Stimulated activated naive CD8-positive, alpha-beta T cell treated with anti-CD3 and anti-CD28 coated beads, Interleukin-15, Interleukin-2, amounts not matched to agents 100 ng/mL and 50 ng/mL, for 24 hours (primary cell): Measurements from ENCODE around the gene CLTC.

Experiments
- H3K27ac Mint-ChIP-seq: one replicate; pipeline ENCODE4 v1.8.0; 2021; ENCODE audit warnings: mild to moderate bottlenecking, mixed read lengths
- H3K27me3 Mint-ChIP-seq: one replicate; pipeline ENCODE4 v1.8.0; 2021; ENCODE audit warnings: mixed read lengths
- H3K36me3 Mint-ChIP-seq: one replicate; pipeline ENCODE4 v1.8.0; 2021; ENCODE audit warnings: low read depth, mixed read lengths
- H3K4me1 Mint-ChIP-seq: one replicate; pipeline ENCODE4 v1.8.0; 2021; ENCODE audit warnings: low read depth, mixed read lengths
- H3K4me3 Mint-ChIP-seq: one replicate; pipeline ENCODE4 v1.8.0; 2021; ENCODE audit warnings: mild to moderate bottlenecking, mixed read lengths
- H3K9me3 Mint-ChIP-seq: one replicate; pipeline ENCODE4 v1.8.0; 2021; ENCODE audit warnings: mixed read lengths

Gene CLTC

DNA sequence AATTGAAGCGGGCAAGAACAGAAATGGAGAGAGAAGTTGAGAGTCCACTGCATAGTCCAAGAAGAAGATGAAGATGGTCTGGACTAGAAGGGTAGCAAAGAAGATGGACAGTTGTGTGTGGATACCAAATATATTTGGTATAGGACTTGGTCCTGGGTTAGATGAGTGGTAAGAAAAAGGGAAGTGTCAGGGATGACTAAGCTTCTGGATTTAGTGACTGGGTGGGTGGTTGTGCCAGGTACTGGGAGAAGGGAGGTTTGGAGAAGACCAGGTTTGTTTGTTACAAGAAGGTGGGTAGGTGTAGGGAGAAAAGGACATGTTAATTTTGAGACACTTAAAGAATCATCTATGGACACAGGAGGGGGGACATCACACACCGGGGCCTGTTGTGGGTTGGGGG lies 93.2 kb downstream of the CLTC start:
- Mint-ChIP-seq H3K27ac (peak overlapping the region; percentile 27), H3K9me3 (no peaks in the 10 kb centered on the region), H3K36me3 (peaks cover 12% of the 10 kb centered on the region), H3K27me3 (no peaks in the 10 kb centered on the region), H3K4me3 (no peak overlapping the region), H3K4me1 (peaks cover 59% of the 10 kb centered on the region)

GRCh38 chr17:59714255-59714654 lies 94.6 kb downstream of the CLTC start:
- Mint-ChIP-seq H3K4me3 (no peak overlapping the region), H3K36me3 (peaks cover 12% of the 10 kb centered on the region), H3K9me3 (no peaks in the 10 kb centered on the region), H3K4me1 (peaks cover 54% of the 10 kb centered on the region), H3K27ac (no peak overlapping the region), H3K27me3 (no peaks in the 10 kb centered on the region)

GRCh38 chr17:59716427-59716826 lies 96.7 kb downstream of the CLTC start:
- Mint-ChIP-seq H3K27me3 (no peaks in the 10 kb centered on the region), H3K9me3 (no peaks in the 10 kb centered on the region), H3K4me3 (no peak overlapping the region), H3K27ac (no peak overlapping the region), H3K4me1 (peaks cover 36% of the 10 kb centered on the region), H3K36me3 (peaks cover 10% of the 10 kb centered on the region)

GRCh38 chr17:59719526-59719925 lies 99.8 kb downstream of the CLTC start:
- H3K4me3 Mint-ChIP-seq: no peak overlapping the region
- H3K9me3 Mint-ChIP-seq: no peaks in the 10 kb centered on the region
- no peaks in the 10 kb centered on the region for H3K27me3 Mint-ChIP-seq
- H3K4me1 Mint-ChIP-seq: peaks cover 24% of the 10 kb centered on the region
- H3K36me3 Mint-ChIP-seq: peaks cover 10% of the 10 kb centered on the region
- no peak overlapping the region for H3K27ac Mint-ChIP-seq

DNA sequence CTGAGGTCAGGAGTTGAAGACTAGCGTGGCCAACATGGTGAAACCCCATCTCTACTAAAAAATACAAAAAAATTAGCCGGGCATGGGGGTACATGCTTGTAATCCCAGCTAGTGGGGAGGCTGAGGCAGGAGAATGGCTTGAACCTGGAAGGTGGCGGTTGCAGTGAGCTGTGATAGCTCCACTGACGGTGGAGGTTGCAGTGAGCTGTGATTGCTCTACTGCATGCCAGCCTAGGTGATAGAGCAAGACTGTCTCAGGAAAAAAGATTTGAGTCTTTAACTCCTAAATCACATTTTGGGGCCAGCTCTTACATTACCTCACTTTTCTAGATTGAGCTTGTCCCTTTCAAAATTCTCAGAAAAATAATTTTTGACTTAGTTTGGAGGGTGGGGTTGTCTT lies 102.9 kb downstream of the CLTC start:
- Mint-ChIP-seq H3K4me3 (no peak overlapping the region), H3K9me3 (no peaks in the 10 kb centered on the region), H3K4me1 (peaks cover 7% of the 10 kb centered on the region), H3K27ac (no peak overlapping the region), H3K36me3 (peaks cover 10% of the 10 kb centered on the region), H3K27me3 (no peaks in the 10 kb centered on the region)

- Mint-ChIP-seq H3K4me3 (no peak overlapping the region), H3K4me1 (peaks cover 7% of the 10 kb centered on the region), H3K36me3 (peaks cover 10% of the 10 kb centered on the region), H3K27me3 (no peaks in the 10 kb centered on the region), H3K27ac (no peak overlapping the region), H3K9me3 (no peaks in the 10 kb centered on the region)
Observed at GRCh38 chr17:59723041-59723440, 103.3 kb downstream of the CLTC start.

DNA sequence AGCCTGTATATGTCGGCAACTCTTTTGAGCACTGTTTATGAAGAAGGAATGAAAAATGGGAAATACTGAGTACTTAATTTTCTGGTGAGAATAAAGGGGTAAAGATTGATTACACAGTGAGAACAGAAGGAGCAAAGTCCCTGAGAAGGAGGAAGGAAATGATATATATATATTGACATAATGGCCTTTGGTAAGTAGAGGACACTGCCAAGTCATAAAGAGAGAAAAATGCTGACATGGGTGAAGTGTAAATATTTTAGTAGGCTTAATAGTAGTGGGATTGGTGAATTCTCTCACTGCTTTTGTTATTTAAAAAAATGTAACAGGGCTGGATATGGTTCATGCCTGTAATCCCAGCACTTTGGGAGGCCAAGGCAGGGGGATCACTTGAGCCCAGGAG lies 103.9 kb downstream of the CLTC start:
- Mint-ChIP-seq H3K4me3 (no peak overlapping the region), H3K36me3 (peaks cover 10% of the 10 kb centered on the region), H3K4me1 (peaks cover 4% of the 10 kb centered on the region), H3K27me3 (no peaks in the 10 kb centered on the region), H3K27ac (no peak overlapping the region), H3K9me3 (no peaks in the 10 kb centered on the region)

GRCh38 chr17:59725691-59726090 lies 106.0 kb downstream of the CLTC start:
- Mint-ChIP-seq H3K36me3 (peaks cover 6% of the 10 kb centered on the region), H3K27me3 (no peaks in the 10 kb centered on the region), H3K4me1 (peaks cover 7% of the 10 kb centered on the region), H3K9me3 (no peaks in the 10 kb centered on the region), H3K4me3 (no peak overlapping the region), H3K27ac (no peak overlapping the region)

GRCh38 chr17:59727817-59728533 lies 108.3 kb downstream of the CLTC start:
- no peaks in the 10 kb centered on the region for H3K9me3 Mint-ChIP-seq
- H3K27me3 Mint-ChIP-seq: no peaks in the 10 kb centered on the region
- no peak overlapping the region for H3K4me3 Mint-ChIP-seq
- peaks cover 7% of the 10 kb centered on the region for H3K4me1 Mint-ChIP-seq
- peaks cover 10% of the 10 kb centered on the region for H3K36me3 Mint-ChIP-seq
- H3K27ac Mint-ChIP-seq: no peak overlapping the region

- peaks cover 15% of the 10 kb centered on the region for H3K36me3 Mint-ChIP-seq
- no peaks in the 10 kb centered on the region for H3K27me3 Mint-ChIP-seq
- H3K4me1 Mint-ChIP-seq: peaks cover 7% of the 10 kb centered on the region
- no peak overlapping the region for H3K27ac Mint-ChIP-seq
- H3K4me3 Mint-ChIP-seq: no peak overlapping the region
- no peaks in the 10 kb centered on the region for H3K9me3 Mint-ChIP-seq
Observed at GRCh38 chr17:59730268-59730834, 110.7 kb downstream of the CLTC start.

GRCh38 chr17:59733697-59734096 lies 114.0 kb downstream of the CLTC start:
- Mint-ChIP-seq H3K4me3 (no peak overlapping the region), H3K27ac (no peak overlapping the region), H3K36me3 (peaks cover 31% of the 10 kb centered on the region)

GRCh38 chr17:59734226-59734625 lies 114.5 kb downstream of the CLTC start:
- no peaks in the 10 kb centered on the region for H3K9me3 Mint-ChIP-seq

More at GRCh38 chr17:59733697-59734096, 114.0 kb downstream of the CLTC start:
- Mint-ChIP-seq H3K27me3 (no peaks in the 10 kb centered on the region), H3K4me1 (peaks cover 7% of the 10 kb centered on the region), H3K9me3 (no peaks in the 10 kb centered on the region)

GRCh38 chr17:59737324-59737723 lies 117.6 kb downstream of the CLTC start:
- Mint-ChIP-seq H3K4me1 (no peaks in the 10 kb centered on the region), H3K4me3 (no peak overlapping the region), H3K27ac (no peak overlapping the region), H3K27me3 (no peaks in the 10 kb centered on the region), H3K36me3 (peaks cover 51% of the 10 kb centered on the region), H3K9me3 (no peaks in the 10 kb centered on the region)

More at GRCh38 chr17:59734226-59734625, 114.5 kb downstream of the CLTC start:
- no peak overlapping the region for H3K27ac Mint-ChIP-seq
- peaks cover 7% of the 10 kb centered on the region for H3K4me1 Mint-ChIP-seq
- H3K4me3 Mint-ChIP-seq: no peak overlapping the region
- H3K36me3 Mint-ChIP-seq: peaks cover 34% of the 10 kb centered on the region
- no peaks in the 10 kb centered on the region for H3K27me3 Mint-ChIP-seq

DNA sequence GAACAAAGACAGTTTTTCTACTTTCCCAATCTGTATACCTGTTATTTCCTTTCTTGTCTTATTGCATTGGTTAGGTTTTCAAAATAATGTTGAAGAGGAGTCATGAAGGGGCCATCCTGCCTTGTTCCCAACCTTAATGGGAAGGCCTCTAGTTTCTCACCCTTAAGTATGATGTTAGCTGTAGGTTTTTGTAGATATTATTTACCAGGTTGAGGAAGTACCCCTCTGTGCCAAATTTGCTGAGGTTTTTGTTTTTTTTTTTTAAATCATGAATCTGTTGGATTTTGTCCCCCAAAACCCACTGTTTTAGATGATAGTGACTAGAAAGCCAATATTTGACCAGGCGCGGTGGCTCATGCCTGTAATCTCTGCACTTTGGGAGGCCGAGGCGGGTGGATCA lies 124.1 kb downstream of the CLTC start:
- Mint-ChIP-seq H3K36me3 (peaks cover 34% of the 10 kb centered on the region), H3K27me3 (no peaks in the 10 kb centered on the region), H3K4me1 (peaks cover 9% of the 10 kb centered on the region), H3K27ac (no peak overlapping the region), H3K9me3 (peaks cover 5% of the 10 kb centered on the region), H3K4me3 (no peak overlapping the region)

GRCh38 chr17:59745040-59745439 lies 125.3 kb downstream of the CLTC start:
- no peak overlapping the region for H3K4me3 Mint-ChIP-seq
- H3K4me1 Mint-ChIP-seq: peaks cover 16% of the 10 kb centered on the region
- no peaks in the 10 kb centered on the region for H3K27me3 Mint-ChIP-seq
- H3K36me3 Mint-ChIP-seq: peaks cover 29% of the 10 kb centered on the region
- H3K9me3 Mint-ChIP-seq: peaks cover 5% of the 10 kb centered on the region
- no peak overlapping the region for H3K27ac Mint-ChIP-seq
